HG02970 (cell line): ENCODE data around the gene SH2D5.
"Not testable (repeated sequence)": the region's sequence is repeated elsewhere in the genome, so short reads cannot be mapped to it uniquely, and the experiment has no call there.

Experiments
- ATAC-seq: cut with Tn5 transposase; IDR thresholded peaks from one replicate; pipeline ENCODE4 v1.9.1; 2021; ENCODE audit warnings: mild to moderate bottlenecking, moderate library complexity, moderate number of reproducible peaks; ENCODE audit not compliant: unreplicated experiment, low FRiP score

SH2D5 gene

DNA sequence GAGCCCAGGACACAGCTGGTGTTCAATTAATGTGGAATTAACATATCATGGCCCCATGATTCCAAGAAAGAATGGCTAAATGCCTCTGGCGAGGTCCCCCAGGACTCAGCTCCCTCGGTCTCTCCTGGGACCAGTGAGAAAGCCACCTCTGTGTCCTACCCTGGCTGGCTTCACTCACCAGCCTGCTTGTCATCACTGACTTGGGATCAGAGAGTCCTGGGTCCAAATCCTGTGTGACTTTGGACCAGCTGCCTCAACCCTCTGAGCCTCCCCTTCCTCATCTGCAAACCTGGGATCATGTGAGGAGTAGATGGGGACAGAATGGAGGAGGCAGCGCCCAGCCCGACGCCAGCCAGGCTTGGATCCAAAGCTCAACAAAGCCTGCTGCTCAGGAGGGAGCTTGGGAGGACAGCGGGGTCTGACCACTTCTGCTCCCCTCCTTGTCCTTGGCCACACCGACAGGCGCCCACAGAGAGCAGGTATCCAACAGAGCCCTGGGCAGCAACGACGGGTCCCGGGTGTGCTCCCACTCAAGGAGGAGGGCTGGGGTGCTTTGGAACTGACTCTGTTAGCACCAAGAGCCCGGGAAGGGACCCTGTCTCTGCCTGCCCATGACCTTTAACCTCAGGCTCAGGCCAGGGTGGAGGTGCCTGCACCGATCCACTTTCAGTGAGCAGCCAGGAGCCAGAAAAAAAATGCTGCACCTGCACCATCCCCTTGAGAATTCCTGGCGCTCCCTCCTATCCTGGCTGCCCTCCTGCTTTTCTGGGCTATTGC is 3.2 kb downstream of the SH2D5 start:
- no peak for ATAC-seq

DNA sequence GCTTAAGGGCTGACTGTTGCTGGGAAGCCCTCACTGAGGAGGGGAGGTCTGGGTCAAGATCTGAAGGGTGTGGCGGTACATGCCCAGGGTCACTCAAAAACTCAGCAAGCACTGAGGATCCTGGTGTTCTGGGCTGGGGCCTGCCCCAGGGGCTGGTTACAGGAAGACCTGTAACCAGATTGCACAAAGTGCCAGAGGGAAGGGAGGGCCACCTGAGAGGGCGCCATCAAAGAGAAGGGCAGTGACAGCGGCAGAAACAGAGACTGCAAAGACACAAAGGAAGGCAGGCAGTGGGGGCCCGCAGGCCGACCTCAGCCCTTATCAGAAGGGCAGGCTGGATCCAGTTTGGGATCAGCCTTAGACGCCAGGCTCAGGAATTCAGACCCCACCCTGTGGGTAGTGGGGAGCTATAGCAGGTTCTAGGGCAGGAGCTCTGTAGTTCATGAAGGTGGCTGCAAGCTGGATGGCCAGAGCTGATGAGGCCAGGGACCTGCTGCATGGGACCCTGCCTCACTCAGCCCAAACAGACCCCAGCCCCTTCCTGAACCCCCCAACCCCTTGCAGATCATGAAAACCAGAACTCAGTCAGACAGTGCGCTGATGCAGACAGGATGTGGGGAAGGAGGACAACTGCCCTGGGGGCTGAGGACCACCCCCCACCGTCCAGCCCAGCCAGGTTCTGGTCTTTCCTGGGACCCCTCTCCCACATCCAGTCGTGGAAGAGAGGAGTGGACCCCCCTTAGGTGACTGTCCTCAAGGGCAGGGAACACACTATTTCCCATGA is 3.9 kb downstream of the SH2D5 start:
- ATAC-seq = no peak

GRCh38 chr1:20727746-20728316 is 4.7 kb downstream of the SH2D5 start:
- no peak for ATAC-seq

DNA sequence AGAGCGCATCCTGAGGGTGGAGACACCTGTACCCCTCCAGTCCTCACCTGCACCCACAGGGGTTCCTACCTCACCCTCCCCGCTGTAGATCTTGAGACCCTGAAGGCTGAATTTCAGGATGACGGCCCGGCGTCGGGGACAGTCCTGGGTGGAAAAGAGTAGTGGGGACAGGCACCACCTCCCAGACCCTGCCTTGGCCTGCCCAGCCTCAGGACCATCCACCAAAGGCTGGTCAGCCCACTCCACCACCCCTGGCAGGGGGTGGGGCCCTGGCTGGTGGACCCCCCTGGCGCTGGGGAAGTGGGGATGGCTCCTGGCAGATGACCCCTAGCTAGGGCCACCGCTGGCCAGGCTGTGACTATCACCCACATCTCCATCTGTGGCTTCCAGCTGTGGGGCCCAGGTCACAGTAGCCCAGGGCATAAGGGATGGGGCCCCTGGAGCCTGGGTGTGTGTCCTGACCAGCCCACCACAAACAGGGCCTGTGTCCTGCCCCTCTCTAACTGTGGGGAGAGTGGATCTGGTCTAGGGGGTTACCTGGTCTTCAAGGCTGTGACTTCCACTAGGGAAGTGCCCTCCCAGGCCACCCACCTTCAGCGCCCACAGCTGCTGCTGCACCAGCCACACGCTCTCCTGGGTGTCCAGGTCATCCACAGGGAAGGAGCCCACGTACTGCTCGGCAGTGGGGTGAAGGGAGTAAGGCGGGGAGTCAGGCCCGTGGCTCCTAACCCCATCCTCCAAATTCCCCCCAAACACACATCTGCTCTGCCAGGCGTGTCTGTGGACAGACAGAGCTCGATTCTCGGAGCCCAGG is 5.4 kb downstream of the SH2D5 start:
- no peak for ATAC-seq

- ATAC-seq = no peak
Observed at GRCh38 chr1:20726118-20726911, 6.2 kb downstream of the SH2D5 start.

GRCh38 chr1:20725189-20726117 is 7.0 kb downstream of the SH2D5 start:
- no peak for ATAC-seq

DNA sequence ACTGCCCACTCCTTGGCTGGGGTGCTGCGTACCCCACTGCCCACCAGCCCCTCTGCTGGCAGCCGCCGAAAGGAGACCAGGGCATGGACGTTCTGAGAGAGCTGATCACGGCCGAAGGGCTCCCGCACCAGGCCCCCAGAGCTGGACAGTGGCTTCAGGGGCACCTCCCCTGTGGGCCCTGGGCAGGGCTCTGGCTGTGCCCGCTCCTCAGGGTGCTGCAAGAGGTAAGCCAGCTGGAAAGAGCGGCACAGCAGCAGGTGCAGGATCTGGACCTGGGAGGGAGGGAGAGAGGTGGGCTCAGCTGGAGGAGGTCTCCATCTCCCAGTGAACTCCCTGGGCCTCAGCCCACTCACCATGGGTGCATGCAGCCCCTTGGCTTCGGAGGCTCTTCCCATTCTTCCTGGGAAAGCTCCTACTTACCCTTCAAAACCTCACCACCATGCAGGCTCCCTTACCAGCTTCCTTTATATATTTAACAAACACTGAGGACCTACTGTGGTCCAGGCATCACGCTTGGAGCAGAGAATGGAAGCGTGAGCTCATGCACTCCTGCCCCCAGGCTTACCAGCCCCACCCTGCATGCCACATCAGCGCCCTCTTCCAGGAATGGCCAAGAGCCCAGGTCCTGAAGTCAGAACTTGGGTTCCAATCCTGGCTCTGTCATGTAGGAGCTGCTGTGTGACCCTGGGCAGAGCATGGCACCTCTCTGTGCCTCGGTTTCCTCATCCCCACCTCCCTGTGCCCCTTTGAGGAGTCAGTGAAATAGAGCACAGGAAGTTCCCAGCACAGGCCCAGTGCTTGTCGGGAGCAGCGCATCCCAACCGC is 7.9 kb downstream of the SH2D5 start:
- no peak for ATAC-seq

DNA sequence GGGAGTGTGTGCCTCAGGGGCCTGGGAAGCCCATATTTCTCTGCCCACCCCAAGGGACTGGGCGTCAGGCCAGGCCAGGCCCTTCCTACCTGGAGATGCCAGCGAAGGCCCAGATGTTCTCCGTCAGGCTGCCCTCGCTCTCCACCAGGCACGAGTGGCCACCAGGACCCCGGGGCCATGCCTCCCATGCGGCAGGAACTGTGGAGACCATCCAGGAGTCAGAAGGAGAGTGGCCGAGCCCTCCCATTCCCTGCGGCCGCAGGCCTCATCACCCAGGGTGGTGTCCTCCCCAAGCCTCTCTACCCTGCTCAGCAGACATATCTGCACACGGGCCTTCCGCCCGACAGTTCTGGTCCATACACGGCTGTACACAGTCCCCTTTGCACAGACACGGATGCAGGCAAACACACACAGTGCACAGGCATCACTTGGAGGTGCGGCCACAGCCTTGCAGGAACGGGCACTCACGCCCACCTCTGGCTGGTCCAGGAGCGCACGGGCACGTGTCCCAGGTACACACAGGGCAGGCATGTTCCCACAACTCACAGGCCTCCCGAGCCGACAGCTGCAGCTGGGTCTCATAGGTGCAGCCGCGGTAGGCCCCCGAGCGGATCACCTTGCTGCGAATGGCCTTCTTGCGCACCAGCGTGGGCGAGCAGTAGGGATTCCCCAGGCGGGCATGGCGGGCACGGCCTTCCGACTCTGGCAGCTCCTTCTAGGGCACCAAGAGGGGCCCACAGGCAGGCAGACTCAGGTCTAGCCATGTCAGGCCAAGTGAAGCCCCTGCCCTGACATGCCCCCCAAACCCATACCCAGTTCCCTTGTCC is 8.8 kb downstream of the SH2D5 start:
- ATAC-seq = no peak

GRCh38 chr1:20723159-20723536 is 9.4 kb downstream of the SH2D5 start:
- ATAC-seq = no peak

DNA sequence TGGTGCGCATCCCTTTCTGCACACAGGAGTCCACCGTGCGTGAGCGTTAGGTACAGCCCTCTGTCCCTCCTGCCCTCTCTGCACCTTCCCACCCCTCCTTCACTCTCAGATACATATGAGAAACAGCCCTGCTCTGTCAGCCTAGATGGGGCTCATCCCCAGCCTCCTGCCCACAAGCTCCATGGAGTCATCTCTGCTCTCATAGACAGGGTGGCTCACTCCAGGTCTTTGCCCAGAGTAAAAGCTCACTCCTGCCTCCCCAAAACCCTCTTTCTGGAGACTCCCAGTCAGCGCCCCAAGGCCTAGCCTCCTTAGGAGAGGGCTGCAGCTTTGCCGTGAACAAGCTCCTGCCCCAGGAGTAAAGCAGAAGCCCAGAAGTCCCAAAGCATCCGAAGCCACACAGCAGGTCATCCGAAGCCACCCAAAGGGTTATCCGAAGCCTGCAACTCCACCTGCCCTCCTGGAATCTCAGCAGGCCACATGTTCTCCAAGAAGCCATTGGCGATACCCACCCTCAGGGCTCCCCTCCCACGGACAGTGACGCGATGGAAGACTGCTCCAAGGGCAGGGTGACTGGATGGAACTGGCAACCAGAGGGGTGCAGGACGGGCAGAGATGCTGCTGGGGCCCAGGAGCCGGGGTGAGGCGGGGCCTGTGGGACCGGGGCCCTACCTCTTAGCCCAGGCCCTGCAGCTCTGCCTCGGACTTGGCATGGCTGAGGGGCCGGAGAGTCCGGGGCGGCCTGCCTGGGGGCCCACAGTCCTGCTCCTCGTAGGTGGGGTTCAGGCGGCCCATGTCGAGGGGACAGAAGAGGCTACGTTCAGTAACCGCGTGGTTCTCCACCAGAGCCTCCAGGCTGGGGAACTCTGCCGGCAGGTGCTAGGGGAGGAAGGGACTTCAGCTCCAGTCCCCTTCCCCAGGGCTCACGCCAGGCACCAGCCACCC is 11.1 kb downstream of the SH2D5 start:
- no peak for ATAC-seq

- no peak for ATAC-seq
Observed at GRCh38 chr1:20720631-20721091, 11.8 kb downstream of the SH2D5 start.

DNA sequence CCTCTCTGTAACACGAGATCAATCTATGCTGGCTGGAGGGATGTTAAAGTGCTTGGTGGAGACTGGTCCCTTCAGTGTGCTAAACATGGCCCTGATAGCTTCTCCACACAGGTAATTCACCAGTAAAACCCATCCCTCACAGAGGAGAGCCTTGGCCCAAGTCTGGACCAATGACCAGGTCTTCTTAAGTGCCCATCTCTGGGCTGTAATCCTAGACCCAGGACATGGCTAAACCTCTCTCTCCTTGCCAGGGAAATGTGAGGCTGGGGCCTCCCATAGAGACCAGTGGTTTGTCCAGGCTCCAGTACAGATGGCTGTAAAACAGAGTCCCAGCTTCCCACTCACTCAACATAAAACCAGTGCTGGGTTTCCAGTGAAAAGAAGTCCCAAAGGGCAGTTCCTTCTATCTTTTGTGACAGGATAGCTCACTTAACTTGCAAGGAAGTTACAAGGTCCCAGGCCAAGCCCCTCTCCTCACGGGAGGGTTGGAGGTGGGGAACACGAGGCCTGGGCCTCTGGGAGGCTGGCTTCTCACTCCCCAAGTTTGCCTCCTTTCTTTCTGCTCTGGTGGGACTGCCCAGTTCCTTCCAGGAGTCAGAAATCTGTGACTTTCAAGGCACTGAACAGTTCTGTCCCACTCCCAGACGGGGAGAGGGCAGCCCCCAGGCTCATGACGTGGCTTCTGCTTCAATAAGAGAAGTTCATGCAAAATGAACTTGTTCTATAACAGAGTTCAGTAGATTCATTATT is 12.5 kb downstream of the SH2D5 start:
- no peak for ATAC-seq

GRCh38 chr1:20719261-20719660 is 13.2 kb downstream of the SH2D5 start:
- ATAC-seq = no peak

GRCh38 chr1:20718343-20718882 is 14.1 kb downstream of the SH2D5 start:
- ATAC-seq = not testable (repeated sequence)
